Keratinocyte (primary cell): ENCODE data around the gene KRTAP12-4.
"Not testable (repeated sequence)": the region's sequence is repeated elsewhere in the genome, so short reads cannot be mapped to it uniquely, and the experiment has no call there.

Experiments
- EZH2 ChIP-seq: IDR thresholded peaks from one replicate; pipeline ENCODE4 v1.6.1; 2012; ENCODE audit warnings: inconsistent platforms, mild to moderate bottlenecking, low read length, moderate library complexity
- TF ChIP-seq, protein P1 (sequence below), 3 experiments: IDR thresholded peaks in 1 of 3; conservative IDR thresholded peaks in 1 of 3; optimal IDR thresholded peaks in 1 of 3; 2 replicates in 2 of 3; 3 replicates in 1 of 3; pipeline versions ENCODE3 to v1.5.1; 2011; ENCODE audit warnings: low read length in 3 of 3, mild to moderate bottlenecking in 3 of 3, moderate library complexity in 2 of 3, control low read depth in 1 of 3, inconsistent platforms in 1 of 3; ENCODE audit not compliant: insufficient read depth in 2 of 3; ENCODE audit errors: extremely low read depth in 1 of 3

DNA sequence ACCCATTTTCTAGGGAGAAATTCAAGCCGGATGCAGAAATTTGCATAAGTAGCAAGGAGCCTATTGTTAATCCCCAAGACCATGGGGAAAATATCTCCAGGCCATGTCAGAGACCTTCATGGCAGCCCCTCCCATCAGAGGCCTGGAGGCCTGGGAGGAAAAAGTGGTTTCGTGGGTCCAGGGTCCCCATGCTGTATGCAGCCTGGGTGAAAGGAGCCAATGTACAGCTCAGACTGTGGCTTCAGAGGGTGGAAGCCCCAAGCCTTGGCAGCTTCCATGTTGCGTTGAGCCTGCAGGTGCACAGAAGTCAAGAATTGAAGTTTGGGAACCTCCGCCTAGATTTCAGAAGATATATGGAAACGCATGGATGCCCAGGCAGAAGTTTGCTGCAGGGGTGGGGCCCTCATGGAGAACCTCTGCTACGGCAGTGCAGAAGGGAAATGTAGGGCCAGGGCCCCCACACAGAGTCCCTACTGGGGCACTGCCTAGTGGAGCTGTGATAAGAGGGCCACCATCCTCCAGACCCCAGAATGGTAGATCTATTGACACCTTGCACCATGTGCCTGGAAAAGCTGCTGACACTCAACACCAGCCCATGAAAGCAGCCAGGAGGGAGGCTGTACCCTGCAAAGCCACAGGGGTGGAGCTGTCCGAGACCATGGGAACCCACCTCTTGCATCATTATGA lies 44.2 kb downstream of the KRTAP12-4 start:
- not testable (repeated sequence) for TF ChIP-seq EZH2
- TF ChIP-seq, protein P1, sequence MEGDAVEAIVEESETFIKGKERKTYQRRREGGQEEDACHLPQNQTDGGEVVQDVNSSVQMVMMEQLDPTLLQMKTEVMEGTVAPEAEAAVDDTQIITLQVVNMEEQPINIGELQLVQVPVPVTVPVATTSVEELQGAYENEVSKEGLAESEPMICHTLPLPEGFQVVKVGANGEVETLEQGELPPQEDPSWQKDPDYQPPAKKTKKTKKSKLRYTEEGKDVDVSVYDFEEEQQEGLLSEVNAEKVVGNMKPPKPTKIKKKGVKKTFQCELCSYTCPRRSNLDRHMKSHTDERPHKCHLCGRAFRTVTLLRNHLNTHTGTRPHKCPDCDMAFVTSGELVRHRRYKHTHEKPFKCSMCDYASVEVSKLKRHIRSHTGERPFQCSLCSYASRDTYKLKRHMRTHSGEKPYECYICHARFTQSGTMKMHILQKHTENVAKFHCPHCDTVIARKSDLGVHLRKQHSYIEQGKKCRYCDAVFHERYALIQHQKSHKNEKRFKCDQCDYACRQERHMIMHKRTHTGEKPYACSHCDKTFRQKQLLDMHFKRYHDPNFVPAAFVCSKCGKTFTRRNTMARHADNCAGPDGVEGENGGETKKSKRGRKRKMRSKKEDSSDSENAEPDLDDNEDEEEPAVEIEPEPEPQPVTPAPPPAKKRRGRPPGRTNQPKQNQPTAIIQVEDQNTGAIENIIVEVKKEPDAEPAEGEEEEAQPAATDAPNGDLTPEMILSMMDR (optimal IDR thresholded peaks at IDR 0.05 in 1 of 3, IDR thresholded peaks at IDR 0.05 in 1 of 3, conservative IDR thresholded peaks at IDR 0.05 in 1 of 3; ENCODE audit: extremely low read depth in 1 of 3, insufficient read depth in 2 of 3, low read length in 3 of 3) = not testable (repeated sequence)
